OCI-LY1 (cell line): ENCODE results near the gene SCART1.

Experiments used
- H2AFZ ChIP-seq: fragments of 200-600 bp; sonication (generic), shearing (Covaris generic); 2 replicates; pipeline ENCODE4 v1.6.0; 2014; ENCODE audit warnings: antibody characterized with exemption, mild to moderate bottlenecking, low read length
- H3F3A ChIP-seq: fragments of 200-600 bp; sonication (generic), shearing (Covaris generic); 2 replicates; pipeline ENCODE4 v1.6.0; 2014; ENCODE audit warnings: mild to moderate bottlenecking, antibody characterized with exemption, low read length, moderate library complexity; ENCODE audit not compliant: insufficient read depth
- H3K27ac ChIP-seq: fragments of 200-600 bp; sonication (generic); 2 replicates; pipeline ENCODE4 v1.5.1; 2014; ENCODE audit warnings: low read length, mixed run types, mild to moderate bottlenecking, low read depth; ENCODE audit not compliant: poor library complexity, severe bottlenecking
- H3K27me3 ChIP-seq: fragments of 200-600 bp; sonication (generic); 2 replicates; pipeline ENCODE4 v1.6.0; 2014; ENCODE audit warnings: antibody characterized with exemption, mild to moderate bottlenecking, low read length, moderate library complexity; ENCODE audit not compliant: insufficient read depth
- H3K36me3 ChIP-seq: fragments of 200-600 bp; sonication (generic); 2 replicates; pipeline ENCODE4 v1.6.1; 2014; ENCODE audit warnings: mild to moderate bottlenecking, antibody characterized with exemption, low read length, moderate library complexity, mixed read lengths; ENCODE audit not compliant: insufficient read depth
- H3K4me1 ChIP-seq: fragments of 200-600 bp; sonication (generic); 2 replicates; pipeline ENCODE4 v1.5.1; 2014; ENCODE audit warnings: mild to moderate bottlenecking, low read length, moderate library complexity; ENCODE audit not compliant: insufficient read depth, severe bottlenecking
- H3K4me2 ChIP-seq: fragments of 200-600 bp; sonication (generic), shearing (Covaris generic); 2 replicates; pipeline ENCODE4 v1.6.1; 2014; ENCODE audit warnings: low read length
- H3K4me3 ChIP-seq: fragments of 200-600 bp; sonication (generic); 2 replicates; pipeline ENCODE4 v1.5.1; 2014; ENCODE audit warnings: low read length, low read depth, mild to moderate bottlenecking, mixed read lengths; ENCODE audit not compliant: poor library complexity, severe bottlenecking
- H3K79me2 ChIP-seq: fragments of 200-600 bp; shearing (Covaris generic); 2 replicates; pipeline ENCODE4 v1.6.1; 2016; ENCODE audit warnings: mixed run types, low read length, mixed read lengths; ENCODE audit not compliant: insufficient read depth
- H3K9ac ChIP-seq: fragments of 200-600 bp; sonication (generic), shearing (Covaris generic); 2 replicates; pipeline ENCODE4 v1.6.1; 2014; ENCODE audit warnings: mild to moderate bottlenecking, low read length, mixed read lengths
- H3K9me2 ChIP-seq: fragments of 200-600 bp; sonication (generic), shearing (Covaris generic); 2 replicates; pipeline ENCODE4 v1.6.1; 2014; ENCODE audit warnings: low read depth, mild to moderate bottlenecking, low read length, mixed read lengths
- H3K9me3 ChIP-seq: fragments of 200-600 bp; shearing (Covaris generic); 2 replicates; pipeline ENCODE4 v1.6.1; 2014; ENCODE audit warnings: low read length, mixed read lengths
- H4K20me1 ChIP-seq: fragments of 200-600 bp; sonication (generic), shearing (Covaris generic); 2 replicates; pipeline ENCODE4 v1.6.0; 2016; ENCODE audit warnings: mild to moderate bottlenecking, low read length; ENCODE audit not compliant: insufficient read depth
- EZH2 ChIP-seq: fragments of 200-600 bp; sonication (generic), shearing (Covaris generic); IDR thresholded peaks from 2 replicates; pipeline ENCODE4 v1.8.0; 2017; ENCODE audit warnings: borderline replicate concordance, mixed run types, mild to moderate bottlenecking, antibody characterized with exemption, low read length, moderate library complexity, mixed read lengths
- TF ChIP-seq, protein P1 (sequence below): fragments of 200-600 bp; sonication (generic), shearing (Covaris generic); IDR thresholded peaks from 2 replicates; pipeline ENCODE4 v1.5.1; 2017; ENCODE audit warnings: mild to moderate bottlenecking, antibody characterized with exemption, low read length, moderate library complexity, mixed read lengths

SCART1 gene

GRCh38 chr10:133465191-133465949 is 11.6 kb downstream of the SCART1 start:
- no peak overlapping the region for H2AFZ ChIP-seq
- H3K9me3 ChIP-seq, result no peaks in the 10 kb centered on the region
- H3K4me2 ChIP-seq, result no peak overlapping the region
- H3K9me2 ChIP-seq, result no peaks in the 10 kb centered on the region
- no peaks in the 10 kb centered on the region for H4K20me1 ChIP-seq
- H3F3A ChIP-seq, result no peaks in the 10 kb centered on the region
- H3K27ac ChIP-seq, result no peak overlapping the region
- no peaks in the 10 kb centered on the region for H3K4me1 ChIP-seq
- no peak overlapping the region for H3K9ac ChIP-seq
- no peaks in the 10 kb centered on the region for H3K27me3 ChIP-seq
- H3K79me2 ChIP-seq, result no peaks in the 10 kb centered on the region
- peaks cover 18% of the 10 kb centered on the region for H3K36me3 ChIP-seq
- H3K4me3 ChIP-seq, result no peak overlapping the region
- no peak for TF ChIP-seq EZH2
- TF ChIP-seq, protein P1, sequence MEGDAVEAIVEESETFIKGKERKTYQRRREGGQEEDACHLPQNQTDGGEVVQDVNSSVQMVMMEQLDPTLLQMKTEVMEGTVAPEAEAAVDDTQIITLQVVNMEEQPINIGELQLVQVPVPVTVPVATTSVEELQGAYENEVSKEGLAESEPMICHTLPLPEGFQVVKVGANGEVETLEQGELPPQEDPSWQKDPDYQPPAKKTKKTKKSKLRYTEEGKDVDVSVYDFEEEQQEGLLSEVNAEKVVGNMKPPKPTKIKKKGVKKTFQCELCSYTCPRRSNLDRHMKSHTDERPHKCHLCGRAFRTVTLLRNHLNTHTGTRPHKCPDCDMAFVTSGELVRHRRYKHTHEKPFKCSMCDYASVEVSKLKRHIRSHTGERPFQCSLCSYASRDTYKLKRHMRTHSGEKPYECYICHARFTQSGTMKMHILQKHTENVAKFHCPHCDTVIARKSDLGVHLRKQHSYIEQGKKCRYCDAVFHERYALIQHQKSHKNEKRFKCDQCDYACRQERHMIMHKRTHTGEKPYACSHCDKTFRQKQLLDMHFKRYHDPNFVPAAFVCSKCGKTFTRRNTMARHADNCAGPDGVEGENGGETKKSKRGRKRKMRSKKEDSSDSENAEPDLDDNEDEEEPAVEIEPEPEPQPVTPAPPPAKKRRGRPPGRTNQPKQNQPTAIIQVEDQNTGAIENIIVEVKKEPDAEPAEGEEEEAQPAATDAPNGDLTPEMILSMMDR, result no peak

DNA sequence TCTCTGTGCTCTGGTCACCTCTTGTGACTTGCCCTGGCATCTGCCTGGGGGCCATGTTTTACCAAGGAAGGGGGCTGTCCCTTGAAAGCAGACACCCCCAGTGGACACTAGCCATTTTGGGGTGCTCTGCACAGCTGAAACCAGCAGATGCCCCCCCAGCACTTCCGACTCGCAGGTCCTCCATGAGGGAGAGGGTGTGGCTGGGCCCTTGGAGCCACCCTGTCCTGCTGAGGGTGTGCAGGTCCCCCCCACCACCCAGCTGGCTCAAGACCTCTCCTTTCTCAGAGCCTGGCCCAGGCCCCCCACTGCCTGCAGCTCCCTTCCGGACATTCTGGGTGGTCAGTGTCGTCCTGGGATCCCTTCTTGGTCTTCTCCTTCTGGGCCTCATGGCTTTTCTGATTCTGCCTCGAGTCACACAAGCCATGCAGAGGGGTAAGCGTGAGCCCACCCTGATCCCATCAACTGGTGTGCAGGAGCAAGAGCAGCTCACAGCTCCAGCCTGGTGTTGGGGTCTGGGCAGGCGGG is 12.3 kb downstream of the SCART1 start:
- no peaks in the 10 kb centered on the region for H3K9me3 ChIP-seq
- no peak for TF ChIP-seq EZH2
- TF ChIP-seq, protein P1, result no peak
- H3K36me3 ChIP-seq, result peaks cover 18% of the 10 kb centered on the region

DNA sequence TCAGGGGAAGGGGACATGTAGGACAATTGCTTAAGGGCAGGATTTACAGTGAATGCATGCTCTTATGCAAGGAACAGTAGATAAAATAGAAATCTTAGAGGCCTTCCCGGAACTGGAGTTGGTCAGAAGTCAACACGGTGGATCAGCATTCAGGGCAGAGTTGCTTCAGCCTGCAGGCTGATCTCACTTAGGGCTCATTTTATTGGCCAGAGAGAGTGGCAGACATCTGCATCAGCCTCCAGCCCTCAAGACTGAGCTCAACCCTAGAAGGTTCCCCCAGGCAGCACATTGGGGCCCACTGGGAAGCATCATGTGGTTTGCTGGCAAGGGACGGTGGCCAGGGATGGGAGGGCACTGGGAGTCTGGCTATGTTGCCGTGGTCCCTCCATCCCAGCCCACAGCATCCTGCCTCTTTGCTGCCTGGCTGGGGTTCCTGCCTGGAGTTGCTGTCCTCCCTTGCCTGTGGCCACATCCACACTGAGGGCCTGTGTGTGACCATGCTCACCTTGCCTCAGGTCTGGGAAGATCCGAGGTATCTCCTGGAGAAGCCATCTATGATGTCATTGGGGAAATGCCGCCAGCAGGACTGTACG is 13.0 kb downstream of the SCART1 start:
- Histone ChIP-seq H3K9ac (no peak overlapping the region), H3K27me3 (no peaks in the 10 kb centered on the region), H3K9me3 (no peaks in the 10 kb centered on the region), H2AFZ (no peak overlapping the region), H3K36me3 (peaks cover 18% of the 10 kb centered on the region), H3K4me2 (no peak overlapping the region), H3K79me2 (no peaks in the 10 kb centered on the region), H4K20me1 (no peaks in the 10 kb centered on the region), H3F3A (no peaks in the 10 kb centered on the region), H3K4me1 (no peaks in the 10 kb centered on the region), H3K4me3 (no peak overlapping the region), H3K9me2 (no peaks in the 10 kb centered on the region), H3K27ac (no peak overlapping the region)
- TF ChIP-seq EZH2, result no peak
- TF ChIP-seq, protein P1, result no peak

More for the DNA sequence above, 12.3 kb downstream of the SCART1 start:
- H3K27me3 ChIP-seq, result no peaks in the 10 kb centered on the region
- H3K9ac ChIP-seq, result no peak overlapping the region
- H3K79me2 ChIP-seq, result no peaks in the 10 kb centered on the region
- no peak overlapping the region for H3K27ac ChIP-seq
- no peaks in the 10 kb centered on the region for H3K4me1 ChIP-seq
- H4K20me1 ChIP-seq, result no peaks in the 10 kb centered on the region
- no peak overlapping the region for H3K4me3 ChIP-seq
- no peak overlapping the region for H3K4me2 ChIP-seq
- H3F3A ChIP-seq, result no peaks in the 10 kb centered on the region
- no peak overlapping the region for H2AFZ ChIP-seq
- H3K9me2 ChIP-seq, result no peaks in the 10 kb centered on the region
